PFSK-1 (cell line): Measurements from ENCODE around the gene MEFV.

Source experiments
- FOXP2 ChIP-seq: optimal IDR thresholded peaks from 2 replicates; pipeline ENCODE3; 2011; ENCODE audit warnings: borderline replicate concordance, control low read depth, inconsistent platforms; ENCODE audit not compliant: insufficient read depth; ENCODE audit errors: extremely low read length, extremely low read depth
- POLR2AphosphoS5 ChIP-seq: IDR thresholded peaks from 2 replicates; pipeline ENCODE4 v1.6.1; 2012; ENCODE audit warnings: low read depth, mild to moderate bottlenecking, control low read depth, low read length, moderate library complexity
- REST ChIP-seq, 2 experiments: IDR thresholded peaks; 2 replicates each; pipeline versions ENCODE4 v1.6.1 to v1.8.0; 2011 to 2012; ENCODE audit warnings: low read depth in 2 of 2, low read length in 2 of 2, control low read depth in 1 of 2, inconsistent platforms in 1 of 2, mild to moderate bottlenecking in 1 of 2, moderate library complexity in 1 of 2; ENCODE audit not compliant: insufficient read depth in 1 of 2
- SIN3A ChIP-seq: IDR thresholded peaks from 2 replicates; pipeline ENCODE4 v1.6.1; 2012; ENCODE audit warnings: mild to moderate bottlenecking, low read length, moderate library complexity, borderline replicate concordance; ENCODE audit not compliant: insufficient read depth
- TAF1 ChIP-seq: IDR thresholded peaks from 2 replicates; pipeline ENCODE4 v1.6.1; 2012; ENCODE audit warnings: low read length, control low read depth, borderline replicate concordance; ENCODE audit not compliant: insufficient read depth

The MEFV gene

GRCh38 chr16:3194792-3195191 lies 61.6 kb downstream of the MEFV start:
- TF ChIP-seq SIN3A, result no peak
- TF ChIP-seq TAF1, result no peak

GRCh38 chr16:3193221-3194212 lies 62.9 kb downstream of the MEFV start:
- TF ChIP-seq REST (IDR thresholded peaks at IDR 0.05; ENCODE audit: insufficient read depth in 1 of 2, low read depth in 2 of 2, low read length in 2 of 2) (no peak), POLR2AphosphoS5 (no peak), FOXP2 (no peak), SIN3A (no peak), TAF1 (no peak)

- TF ChIP-seq REST (IDR thresholded peaks at IDR 0.05; ENCODE audit: insufficient read depth in 1 of 2, low read depth in 2 of 2, low read length in 2 of 2) (no peak), SIN3A (no peak), FOXP2 (no peak)
These were observed 63.9 kb downstream of the MEFV start for GRCh38 chr16:3192476-3193019.
